GM21526 (cell line): ENCODE measurements around the gene CRTC3.
A peak's percentile ranks its signal among the peaks of the same experiment; 100 is the strongest.
"Not testable (repeated sequence)": the region's sequence is repeated elsewhere in the genome, so short reads cannot be mapped to it uniquely, and the experiment has no call there.

Experiments used
- ATAC-seq: cut with Tn5 transposase; IDR thresholded peaks from one replicate; pipeline ENCODE4 v1.9.1; 2021; ENCODE audit warnings: moderate library complexity; ENCODE audit not compliant: unreplicated experiment, low FRiP score

CRTC3 gene

DNA sequence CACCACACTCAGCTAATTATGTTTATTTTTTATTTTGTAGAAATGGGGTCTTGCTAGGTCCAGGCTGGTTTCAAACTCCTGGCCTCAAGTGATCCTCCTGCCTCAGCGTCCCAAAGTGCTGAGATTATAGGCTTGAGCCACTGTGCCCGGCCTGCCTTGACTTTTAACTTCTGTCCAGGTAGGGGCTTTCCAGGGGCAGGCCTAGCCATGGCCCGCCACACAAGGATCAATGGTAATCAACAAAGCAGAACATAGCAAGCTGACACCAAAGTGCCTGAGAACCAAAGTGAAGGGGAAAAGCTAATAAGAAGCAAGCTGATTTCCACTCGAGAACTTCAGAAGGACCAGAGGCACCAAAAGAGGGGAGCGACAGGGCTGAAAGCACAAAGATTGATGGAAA, 9.4 kb upstream of the CRTC3 start:
- no peak for ATAC-seq

DNA sequence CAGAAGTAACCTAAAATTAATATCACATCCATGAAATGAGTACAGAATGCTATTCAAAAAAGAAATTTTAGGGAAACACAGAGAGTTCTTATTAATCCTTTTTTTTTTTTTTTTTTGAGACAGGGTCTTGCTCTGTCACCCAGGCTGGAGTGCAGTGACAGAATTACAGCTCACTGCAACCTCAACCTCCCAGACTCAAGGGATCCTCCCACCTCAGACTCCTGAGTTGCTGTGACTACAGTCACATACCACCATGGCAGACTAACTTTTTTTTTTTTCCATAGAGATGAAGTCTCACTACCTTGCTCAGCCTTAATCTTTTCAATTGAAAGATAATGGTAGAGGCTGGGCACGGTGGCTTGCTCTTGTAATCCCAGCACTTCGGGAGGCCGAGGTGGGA, 6.3 kb upstream of the CRTC3 start:
- ATAC-seq, result no peak

DNA sequence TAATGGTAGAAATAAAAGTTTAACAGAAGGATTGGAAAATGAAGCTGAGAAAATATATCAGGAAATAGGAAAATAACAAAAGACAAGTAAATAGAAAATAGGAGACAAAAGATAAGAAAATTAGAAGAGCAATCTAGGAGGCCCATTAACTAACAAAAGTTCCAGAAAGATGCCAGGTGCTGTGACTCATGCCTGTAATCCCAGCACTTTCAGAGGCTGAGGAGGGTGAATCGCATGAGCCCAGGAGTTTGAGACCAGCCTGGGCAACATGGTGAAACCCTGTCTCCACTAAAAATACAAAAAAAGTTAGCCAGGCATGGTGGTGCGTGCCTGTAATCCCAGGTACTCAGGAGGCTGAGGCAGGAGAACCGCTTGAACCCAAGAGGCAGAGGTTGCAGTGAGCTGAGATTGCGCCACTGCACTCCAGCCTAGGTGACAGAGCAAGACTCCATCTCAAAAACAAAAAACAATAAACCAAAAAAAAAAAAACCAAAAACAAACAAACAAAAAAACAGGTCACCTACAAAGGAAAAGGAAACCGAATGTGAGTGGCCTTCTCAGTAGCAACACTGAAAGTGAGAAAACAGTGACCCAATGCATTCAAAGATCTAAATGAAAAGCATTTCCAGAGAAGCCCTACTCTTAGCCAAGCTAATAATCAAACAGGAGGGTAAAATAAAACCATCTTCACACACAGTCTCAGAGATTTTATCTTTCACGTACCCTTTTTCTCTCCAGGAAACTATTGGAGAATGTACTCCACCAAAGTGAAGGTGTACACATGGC, 5.5 kb upstream of the CRTC3 start:
- not testable (repeated sequence) for ATAC-seq

DNA sequence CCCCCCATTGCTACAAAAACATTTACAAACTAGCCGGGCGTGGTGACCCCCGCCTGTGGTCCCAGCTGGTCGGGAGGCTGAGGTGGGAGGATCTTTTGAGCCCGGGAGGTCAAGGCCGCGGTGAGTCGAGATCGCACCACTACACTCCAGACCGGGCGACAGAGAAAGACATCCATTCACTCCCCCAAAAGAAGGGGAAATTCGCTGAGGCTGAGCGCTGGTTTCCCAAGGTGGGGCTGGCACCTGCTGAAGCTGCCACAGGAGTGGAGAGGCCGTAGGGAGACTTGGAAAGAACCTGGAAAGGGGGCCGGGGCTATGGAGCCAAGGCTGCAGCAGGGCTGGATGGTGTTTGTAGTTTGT, 732 bp upstream of the CRTC3 start:
- ATAC-seq, result no peak

DNA sequence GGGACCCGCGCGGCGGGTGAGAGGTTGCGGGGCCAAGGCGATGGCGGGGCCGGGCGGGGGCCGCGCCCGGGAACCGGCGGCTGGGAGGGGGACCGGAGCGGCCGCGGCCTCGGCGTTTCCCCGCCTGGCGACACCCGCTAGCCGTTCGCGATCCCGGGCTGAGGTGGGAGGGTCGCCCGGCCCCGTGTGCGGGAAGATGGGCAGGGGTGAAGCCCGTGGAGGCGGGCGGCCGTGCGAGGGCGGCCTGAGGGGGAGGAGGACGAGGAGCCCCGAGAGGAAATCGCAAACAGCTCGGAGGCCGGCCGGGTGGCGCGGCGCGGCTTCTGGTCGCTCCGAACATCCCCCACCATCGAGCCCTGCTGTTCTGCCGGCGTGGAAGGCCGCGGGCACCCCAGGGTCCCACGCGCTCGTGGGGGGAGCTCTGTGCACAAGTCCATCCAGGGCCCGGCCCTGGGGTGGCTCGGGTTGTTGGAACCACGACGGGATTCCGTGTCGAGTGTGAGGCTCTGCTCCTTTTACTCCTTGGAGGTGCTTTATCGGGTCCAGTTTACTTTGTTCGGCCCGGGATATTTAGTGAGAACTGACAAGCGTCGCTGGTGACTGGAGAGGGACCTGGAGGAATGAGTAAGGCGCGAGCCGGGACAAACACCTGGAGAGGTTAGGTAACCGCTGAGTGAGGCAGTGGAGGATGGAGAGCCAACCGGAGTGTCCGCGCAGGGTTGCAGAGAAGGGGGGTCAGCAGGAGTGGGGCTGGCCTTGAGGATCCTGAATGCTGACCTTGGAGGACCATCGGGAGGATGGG, 728 bp downstream of the CRTC3 start:
- peak; percentile 43 for ATAC-seq

DNA sequence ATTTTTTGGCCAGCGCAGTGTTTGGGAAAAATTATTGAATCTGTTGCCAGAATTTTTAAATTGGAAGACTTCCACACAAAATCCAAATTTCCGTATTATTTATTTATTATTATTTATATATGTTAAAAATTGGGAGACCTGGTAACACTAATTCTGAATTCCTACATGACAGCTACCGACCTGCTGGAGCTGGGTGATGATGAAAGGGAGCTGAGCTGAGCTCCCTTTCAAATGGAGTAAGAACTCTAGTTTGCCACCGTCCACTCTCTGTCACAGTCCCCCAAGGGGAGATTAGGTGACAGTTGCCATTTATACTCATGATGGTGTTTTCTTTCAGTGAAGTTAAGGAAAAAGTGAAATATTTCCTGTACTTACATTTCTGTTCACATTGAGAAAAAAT, 1.4 kb downstream of the CRTC3 start:
- no peak for ATAC-seq

DNA sequence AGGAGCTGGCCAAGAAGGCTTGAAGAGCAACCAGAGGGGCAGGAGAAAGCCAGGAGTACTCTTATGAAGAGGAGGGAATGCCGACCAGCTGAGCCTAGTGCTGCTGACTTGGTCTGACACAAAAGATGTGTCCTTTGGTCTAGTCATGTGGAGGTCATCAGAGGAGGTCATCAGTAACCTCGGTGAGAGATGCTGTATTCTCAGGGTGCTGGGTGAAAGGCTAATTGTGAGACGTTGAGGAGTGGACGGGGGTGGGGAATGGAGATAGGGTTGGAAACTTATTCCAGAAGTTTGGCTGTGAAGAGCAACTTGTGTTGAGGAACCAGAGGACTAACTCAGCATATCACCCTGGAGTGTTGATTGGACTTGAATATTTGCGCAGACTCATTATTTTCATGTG, 5.5 kb downstream of the CRTC3 start:
- ATAC-seq, result no peak

DNA sequence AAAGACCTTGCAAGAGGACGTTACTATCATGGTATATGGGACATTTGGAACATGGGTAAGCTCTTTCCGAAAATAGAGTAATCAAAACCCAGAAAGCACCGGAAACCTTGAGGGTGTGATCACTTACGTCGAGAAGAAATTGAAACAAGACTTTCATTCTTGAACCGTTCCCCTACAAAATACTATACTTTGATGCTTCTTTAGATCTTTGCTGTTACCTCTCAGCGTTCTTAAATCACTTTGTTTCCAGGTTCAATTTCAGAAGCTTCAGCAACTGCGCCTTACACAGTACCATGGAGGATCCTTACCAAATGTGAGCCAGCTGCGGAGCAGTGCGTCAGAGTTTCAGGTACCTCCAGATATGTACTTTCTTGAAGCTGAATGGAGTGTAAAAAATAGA, 10.1 kb downstream of the CRTC3 start:
- no peak for ATAC-seq

DNA sequence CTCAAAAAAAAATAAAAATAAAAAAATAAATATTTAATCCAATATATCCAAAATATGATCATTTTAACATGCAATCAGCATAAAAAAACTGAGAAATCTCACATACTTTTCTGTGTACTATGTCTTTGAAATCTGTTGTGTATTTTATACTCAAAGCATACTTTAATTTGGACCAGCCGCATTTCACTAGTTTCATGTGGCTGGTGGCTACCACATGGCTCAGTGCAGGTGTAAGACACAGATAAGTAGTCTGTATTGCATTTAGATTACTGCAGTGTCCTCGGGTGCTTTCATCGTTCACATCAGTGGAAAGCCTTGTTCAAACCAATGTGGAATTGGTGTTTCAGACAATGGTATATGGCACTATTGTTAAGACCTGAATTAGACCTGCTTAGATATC, 11.0 kb downstream of the CRTC3 start:
- no peak for ATAC-seq

DNA sequence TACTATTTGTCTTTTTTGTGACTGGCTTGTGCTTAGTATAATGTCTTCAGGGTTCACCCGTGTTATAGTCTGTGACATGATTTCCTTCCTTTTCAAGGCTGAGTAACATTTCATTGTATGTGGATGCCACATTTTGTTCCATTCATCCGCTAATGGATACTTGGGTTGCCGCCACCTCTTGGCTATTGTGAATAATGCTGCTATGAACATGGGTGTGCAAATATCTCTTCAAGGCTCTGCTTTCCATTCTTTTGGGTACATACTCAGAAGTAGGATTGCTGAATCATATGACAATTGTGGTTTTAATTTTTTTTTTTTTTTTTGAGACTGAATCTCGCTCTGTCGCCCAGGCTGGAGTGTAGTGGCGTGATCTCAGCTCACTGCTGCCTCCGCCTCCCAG, 15.4 kb downstream of the CRTC3 start:
- ATAC-seq, result no peak

DNA sequence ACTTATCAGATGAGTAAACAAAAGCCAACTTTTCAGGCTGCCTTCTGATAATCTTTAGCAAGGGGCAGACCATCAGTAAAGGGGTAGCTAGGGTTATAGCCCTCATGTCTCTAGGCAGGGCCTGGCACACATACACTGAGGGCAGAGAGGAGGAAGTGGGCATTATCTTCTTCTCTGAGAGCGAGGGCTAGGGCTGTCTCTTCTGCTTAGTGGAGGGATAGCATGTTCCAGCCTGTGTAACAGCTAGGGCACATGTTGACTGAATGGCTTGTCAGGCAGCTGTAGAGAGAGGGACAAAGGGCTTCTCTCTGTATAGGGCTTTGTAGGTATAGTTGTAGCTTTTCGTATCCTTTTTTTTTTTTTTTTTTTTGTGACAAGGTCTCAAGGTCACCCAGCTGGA, 17.8 kb downstream of the CRTC3 start:
- ATAC-seq, result no peak

DNA sequence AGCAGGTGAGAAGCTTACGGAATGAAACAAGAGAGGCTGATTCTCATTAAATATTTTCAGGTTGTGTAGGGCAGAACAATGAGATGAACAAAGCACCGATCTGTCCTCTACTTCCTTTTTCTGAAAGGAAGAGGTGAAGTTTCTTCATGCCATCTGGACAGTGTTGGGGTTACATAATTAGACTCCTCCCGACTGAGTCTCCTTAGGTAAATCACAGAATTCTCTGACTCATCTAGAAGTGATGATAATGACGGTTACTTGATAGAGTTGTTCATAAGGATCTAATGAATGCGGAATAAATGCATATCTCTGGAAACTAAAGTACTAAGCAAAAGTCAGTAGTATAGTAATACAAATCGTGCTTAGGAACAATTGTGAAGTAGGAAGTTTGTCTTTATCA, 21.2 kb downstream of the CRTC3 start:
- ATAC-seq, result peak; percentile 68

DNA sequence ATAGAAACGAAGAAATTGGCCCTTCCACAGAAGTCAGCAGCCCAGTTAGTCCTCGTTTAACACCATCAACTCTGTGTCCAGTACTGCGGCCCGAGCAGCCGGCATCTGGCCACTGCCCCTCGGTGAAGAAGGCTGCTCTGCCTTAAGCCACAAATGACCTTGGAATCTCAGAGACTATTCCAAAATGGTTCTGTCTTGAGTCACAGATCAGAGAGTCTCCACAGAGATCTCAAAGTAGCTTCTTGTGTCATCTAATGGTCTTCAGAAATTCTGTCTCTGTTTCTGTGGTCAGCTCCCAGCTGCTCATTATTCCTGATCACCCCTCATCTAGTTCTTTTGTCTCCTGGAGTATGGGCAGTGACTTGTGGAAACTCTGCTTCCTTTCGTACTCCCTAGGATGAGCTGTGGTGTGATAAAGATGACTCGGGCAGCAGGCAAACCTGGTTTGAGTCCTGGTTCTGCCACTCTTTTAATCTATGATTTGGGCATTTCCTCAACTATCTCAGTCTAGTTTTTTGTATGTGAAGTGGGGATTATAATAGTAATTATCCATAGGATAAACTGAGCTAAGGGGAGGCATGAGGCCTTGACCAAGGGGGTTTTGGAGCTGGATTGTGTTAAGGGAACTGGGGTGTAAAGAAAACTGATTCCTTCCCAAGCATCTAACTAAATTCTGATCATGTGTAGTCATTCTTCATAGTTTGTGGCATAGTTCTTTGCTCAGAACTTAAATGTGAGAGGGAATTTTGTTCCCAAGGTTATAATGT, 22.6 kb downstream of the CRTC3 start:
- ATAC-seq, result no peak

DNA sequence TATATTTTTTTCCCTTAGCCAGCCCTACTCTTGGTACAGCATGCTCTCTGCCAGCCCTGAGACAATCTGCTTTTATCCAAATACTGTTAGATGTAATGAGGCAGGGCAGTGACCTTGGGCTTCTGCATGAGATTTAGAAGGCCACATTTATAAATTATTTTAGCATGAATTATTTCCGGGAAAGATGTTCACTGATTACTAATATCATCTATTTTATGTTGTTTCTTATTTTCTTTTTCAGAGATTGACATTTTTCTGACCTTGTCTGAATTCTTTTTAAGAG, 23.1 kb downstream of the CRTC3 start:
- no peak for ATAC-seq

DNA sequence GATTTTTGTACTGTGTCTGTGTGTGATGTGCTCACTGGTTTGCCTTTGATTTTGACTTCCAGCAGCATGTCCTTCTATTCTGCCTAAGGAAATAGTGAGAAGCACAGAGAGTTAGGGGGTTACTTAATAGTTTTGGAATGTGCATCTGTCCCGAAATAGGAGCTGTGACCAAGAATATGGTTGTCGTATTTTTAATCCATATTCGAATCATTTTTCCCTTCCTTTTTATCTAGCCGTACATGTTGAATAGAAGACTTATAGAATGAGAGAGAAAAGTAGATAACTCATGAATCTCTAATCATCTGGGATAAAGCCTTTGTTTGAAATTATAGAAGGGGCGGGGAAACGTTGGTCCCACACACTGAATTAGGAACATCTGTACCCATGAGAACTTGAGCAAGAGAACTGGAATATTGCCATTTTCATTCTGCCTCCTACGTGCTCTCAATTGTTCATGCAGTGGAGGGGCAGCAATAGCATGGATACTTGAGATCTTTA, 23.6 kb downstream of the CRTC3 start:
- ATAC-seq, result no peak

DNA sequence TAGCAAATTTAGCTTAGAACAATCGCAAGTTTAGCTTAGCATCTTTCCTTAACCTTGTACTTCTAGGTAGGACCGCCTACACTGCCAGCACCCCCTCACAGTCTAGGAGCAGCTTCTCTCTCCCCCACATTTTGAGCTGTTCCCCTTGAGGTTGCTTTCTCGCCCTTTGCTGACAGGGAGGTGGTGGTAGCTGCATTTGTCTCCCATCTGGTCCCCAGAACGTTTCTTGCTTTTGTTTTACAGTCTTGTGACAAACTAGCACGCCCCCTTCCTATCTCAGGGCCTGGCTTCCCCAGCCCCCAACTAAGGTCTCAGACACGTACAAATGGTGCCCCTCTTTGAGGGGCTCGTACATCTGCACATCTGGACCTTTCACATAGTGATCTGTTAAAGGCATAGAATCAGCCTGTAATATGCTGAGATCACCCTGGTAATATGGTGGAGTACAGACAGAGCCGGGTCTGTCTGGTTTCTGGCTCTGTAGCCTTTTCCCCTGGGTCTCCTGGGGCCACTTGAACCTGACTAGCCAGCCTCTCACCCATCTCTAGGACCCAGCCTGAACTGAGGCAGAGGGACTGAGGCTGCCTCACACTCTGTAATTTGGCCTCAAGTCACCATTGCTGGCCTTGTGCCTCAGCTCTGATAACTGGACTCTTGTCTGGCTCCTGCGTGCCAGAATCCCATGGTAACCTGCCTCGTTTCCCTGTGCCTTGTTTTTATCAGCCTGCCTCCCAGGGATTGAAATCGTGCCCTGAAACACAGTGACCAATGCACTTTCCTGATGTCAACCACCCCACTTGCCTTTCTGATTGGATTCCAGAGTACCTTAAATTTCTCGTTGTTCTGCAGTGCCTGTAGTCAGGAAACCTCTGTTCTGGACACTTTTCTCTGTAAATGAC, 27.7 kb downstream of the CRTC3 start:
- ATAC-seq, result no peak

DNA sequence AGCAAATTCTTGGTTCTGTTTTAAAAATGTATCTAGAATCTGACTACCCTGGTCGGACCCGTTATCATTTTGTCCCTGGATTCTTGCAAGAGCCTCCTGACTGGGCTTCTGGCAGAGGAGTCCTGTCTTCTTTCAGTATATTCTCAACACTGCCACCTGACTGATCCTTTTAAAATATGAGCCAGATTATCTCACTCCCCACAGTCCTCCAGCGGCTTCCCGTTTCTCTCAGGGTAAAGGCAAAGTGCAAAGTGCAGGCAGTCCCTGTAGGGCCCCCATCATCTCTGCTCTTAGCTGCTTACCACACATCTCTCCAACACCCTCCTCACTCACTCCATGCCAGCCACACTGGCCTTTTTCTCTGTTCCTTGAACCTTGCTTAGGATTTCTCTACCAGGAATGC, 28.4 kb downstream of the CRTC3 start:
- no peak for ATAC-seq

DNA sequence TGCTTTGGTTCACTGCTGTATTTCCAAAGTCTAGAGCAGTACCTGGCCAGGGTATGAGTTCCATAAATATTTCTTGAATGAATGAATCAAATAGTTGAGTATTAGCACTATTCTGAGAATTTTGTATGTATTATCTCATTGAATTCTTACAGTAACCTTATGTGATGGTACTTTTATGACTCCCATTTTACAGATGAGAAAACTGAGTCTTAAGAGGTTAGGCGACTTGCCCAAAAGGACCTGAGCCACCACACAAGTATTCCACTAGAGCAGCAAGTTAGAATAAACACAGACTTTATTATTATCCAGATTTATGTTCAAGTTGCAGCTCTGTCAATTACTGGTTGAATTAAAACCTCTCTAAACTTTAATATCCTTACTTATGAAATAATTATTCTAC, 29.4 kb downstream of the CRTC3 start:
- ATAC-seq, result no peak

DNA sequence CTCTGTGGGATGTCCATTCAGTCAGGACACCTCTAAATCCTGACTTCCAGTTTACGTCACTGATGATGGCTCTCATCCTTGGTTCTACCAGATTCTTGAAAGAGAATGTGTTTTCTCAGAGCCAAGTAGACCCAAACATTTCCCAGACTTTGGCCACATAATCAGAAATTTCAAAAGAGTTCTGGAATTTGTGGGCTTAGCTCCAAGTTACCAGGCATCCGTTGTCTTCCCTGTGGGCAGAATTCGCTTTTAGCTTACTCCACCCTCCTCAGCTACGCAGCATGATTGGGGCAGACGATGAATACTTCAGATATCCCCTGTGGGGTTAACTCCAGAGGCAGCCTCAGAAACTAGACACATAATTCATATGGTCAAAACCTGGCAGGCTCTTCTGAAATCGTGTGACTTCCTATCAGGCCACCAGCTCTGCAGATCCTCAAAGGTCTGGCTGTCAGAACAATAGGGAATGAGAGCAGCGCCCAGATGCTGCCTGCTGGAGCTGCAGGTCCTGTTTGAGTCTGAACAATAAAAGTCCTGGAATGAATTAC, 30.6 kb downstream of the CRTC3 start:
- no peak for ATAC-seq
